GM06990 (cell line): ENCODE measurements around the gene PLLP.

Source experiments
- DNase-seq: peaks from one replicate; pipeline ENCODE4 v3.0.0-alpha.2; 2011; ENCODE audit not compliant: insufficient read length; ENCODE audit errors: extremely low read depth
- H3K27me3 ChIP-seq: replicated peaks from 2 replicates; pipeline ENCODE4 v1.6.0; 2011; ENCODE audit warnings: low read length; ENCODE audit not compliant: control insufficient read depth, insufficient read depth
- H3K36me3 ChIP-seq: 2 replicates; pipeline ENCODE4 v1.5.1; 2011; ENCODE audit warnings: low read length; ENCODE audit not compliant: control insufficient read depth, insufficient read depth
- H3K4me3 ChIP-seq: replicated peaks from 2 replicates; pipeline ENCODE4 v1.5.1; 2011; ENCODE audit warnings: low read depth, mild to moderate bottlenecking, control low read depth, low read length
- CTCF ChIP-seq: IDR thresholded peaks from 2 replicates; pipeline ENCODE4 v1.5.1; 2011; ENCODE audit warnings: low read length, control low read depth, mild to moderate bottlenecking, inconsistent platforms; ENCODE audit not compliant: insufficient read depth, poor library complexity, severe bottlenecking

Gene PLLP

GRCh38 chr16:57289391-57290257 is 5.2 kb upstream of the PLLP start:
- no peaks in the 10 kb centered on the region for H3K27me3 ChIP-seq
- DNase-seq: no peak
- TF ChIP-seq CTCF: no peak
- no peak overlapping the region for H3K4me3 ChIP-seq
- H3K36me3 ChIP-seq: no peaks in the 10 kb centered on the region

- Histone ChIP-seq H3K36me3 (no peaks in the 10 kb centered on the region), H3K4me3 (no peak overlapping the region), H3K27me3 (no peaks in the 10 kb centered on the region; the same call in 1 of the 2 replicates)
- DNase-seq: no peak
- no peak for TF ChIP-seq CTCF
Measured at GRCh38 chr16:57285379-57285778, 907 bp upstream of the PLLP start.

GRCh38 chr16:57284952-57285363 is 486 bp upstream of the PLLP start:
- TF ChIP-seq CTCF: no peak
- H3K36me3 ChIP-seq: no peaks in the 10 kb centered on the region
- no peaks in the 10 kb centered on the region; the same call in 1 of the 2 replicates for H3K27me3 ChIP-seq

GRCh38 chr16:57283959-57284208 is 588 bp downstream of the PLLP start:
- Histone ChIP-seq H3K27me3 (no peaks in the 10 kb centered on the region; the same call in 1 of the 2 replicates), H3K36me3 (no peaks in the 10 kb centered on the region), H3K4me3 (no peak overlapping the region)
- TF ChIP-seq CTCF: no peak
- no peak for DNase-seq

More at GRCh38 chr16:57284952-57285363, 486 bp upstream of the PLLP start:
- H3K4me3 ChIP-seq: peak overlapping the region; percentile 60
- no peak for DNase-seq

GRCh38 chr16:57283214-57283958 is 1.1 kb downstream of the PLLP start:
- DNase-seq: no peak
- Histone ChIP-seq H3K27me3 (no peaks in the 10 kb centered on the region; the same call in 1 of the 2 replicates), H3K36me3 (no peaks in the 10 kb centered on the region), H3K4me3 (no peak overlapping the region)
- no peak for TF ChIP-seq CTCF
